Measurements from ENCODE around the gene GAS2L2. TPM values are rescaled to one million over a fixed set of nuclear protein-coding genes. Genes with fewer than 3 reads are reported as not detected.

Gene GAS2L2
- total RNA-seq, 4 donors from 2014 or later: not detected

- TF ChIP-seq CTCF (IDR thresholded peaks at IDR 0.05) (no peak), POLR2A (IDR thresholded peaks at IDR 0.05) (no peak)
- H3K27me3 ChIP-seq: peaks cover 0 to 10% of the 10 kb centered on the region in 2 donors
- H3K27ac ChIP-seq: no peak overlapping the region
- H3K36me3 ChIP-seq: no peaks in the 10 kb centered on the region
- DNase-seq: no peak
- H3K4me1 ChIP-seq: peaks cover 0 to 12% (median 0%) of the 10 kb centered on the region in 4 donors
- H3K9me3 ChIP-seq: no peaks in the 10 kb centered on the region
- H3K4me3 ChIP-seq: no peak overlapping the region
Observed at GRCh38 chr17:35742496-35742895, 10.5 kb downstream of the GAS2L2 start.

- peaks cover 0 to 9% (median 0%) of the 10 kb centered on the region in 4 donors for H3K4me1 ChIP-seq
- H3K27ac ChIP-seq: no peak overlapping the region
- peak overlapping the region in 3 of 4 donors; percentile 9 to 25 (median 24) for H3K4me3 ChIP-seq
- no peaks in the 10 kb centered on the region for H3K36me3 ChIP-seq
- H3K9me3 ChIP-seq: no peaks in the 10 kb centered on the region
- peaks cover 0 to 10% of the 10 kb centered on the region in 2 donors for H3K27me3 ChIP-seq
- no peak for DNase-seq
- TF ChIP-seq CTCF (IDR thresholded peaks at IDR 0.05) (no peak), POLR2A (IDR thresholded peaks at IDR 0.05) (no peak)
Observed at GRCh38 chr17:35740997-35741931, 11.8 kb downstream of the GAS2L2 start.

DNA sequence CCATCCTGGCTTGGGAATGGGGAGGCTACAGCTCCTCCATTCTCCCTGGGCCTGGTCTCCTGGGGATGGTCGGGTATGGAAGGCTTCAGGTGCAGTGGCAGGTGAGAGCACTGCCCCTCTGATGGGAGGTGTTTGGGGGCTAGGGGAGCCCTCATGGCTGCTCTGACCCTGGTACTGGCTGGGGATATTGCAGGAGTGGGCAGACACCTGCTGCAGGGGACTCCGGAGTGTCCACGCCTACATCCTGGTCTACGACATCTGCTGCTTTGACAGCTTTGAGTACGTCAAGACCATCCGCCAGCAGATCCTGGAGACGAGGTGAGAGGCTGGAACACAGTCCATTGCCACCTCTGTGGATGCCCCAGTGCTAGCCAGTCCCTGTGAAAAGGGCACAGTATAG is 12.8 kb downstream of the GAS2L2 start:
- Histone ChIP-seq H3K4me1 (peaks cover 0 to 9% (median 0%) of the 10 kb centered on the region in 4 donors), H3K4me3 (no peak overlapping the region), H3K27me3 (peaks cover 0 to 10% of the 10 kb centered on the region in 2 donors), H3K9me3 (no peaks in the 10 kb centered on the region), H3K27ac (no peak overlapping the region), H3K36me3 (no peaks in the 10 kb centered on the region)
- no peak for DNase-seq
- TF ChIP-seq CTCF (IDR thresholded peaks at IDR 0.05): no peak
- no peak for TF ChIP-seq POLR2A (IDR thresholded peaks at IDR 0.05)

GRCh38 chr17:35738519-35739133 is 14.4 kb downstream of the GAS2L2 start:
- no peaks in the 10 kb centered on the region for H3K36me3 ChIP-seq
- H3K4me3 ChIP-seq: no peak overlapping the region
- no peak overlapping the region for H3K27ac ChIP-seq
- H3K4me1 ChIP-seq: peaks cover 0 to 9% (median 0%) of the 10 kb centered on the region in 4 donors
- H3K9me3 ChIP-seq: no peaks in the 10 kb centered on the region
- no peak for TF ChIP-seq POLR2A (IDR thresholded peaks at IDR 0.05)
- no peak for TF ChIP-seq CTCF (IDR thresholded peaks at IDR 0.05)
- peaks cover 0 to 10% of the 10 kb centered on the region in 2 donors for H3K27me3 ChIP-seq
- DNase-seq: no peak

DNA sequence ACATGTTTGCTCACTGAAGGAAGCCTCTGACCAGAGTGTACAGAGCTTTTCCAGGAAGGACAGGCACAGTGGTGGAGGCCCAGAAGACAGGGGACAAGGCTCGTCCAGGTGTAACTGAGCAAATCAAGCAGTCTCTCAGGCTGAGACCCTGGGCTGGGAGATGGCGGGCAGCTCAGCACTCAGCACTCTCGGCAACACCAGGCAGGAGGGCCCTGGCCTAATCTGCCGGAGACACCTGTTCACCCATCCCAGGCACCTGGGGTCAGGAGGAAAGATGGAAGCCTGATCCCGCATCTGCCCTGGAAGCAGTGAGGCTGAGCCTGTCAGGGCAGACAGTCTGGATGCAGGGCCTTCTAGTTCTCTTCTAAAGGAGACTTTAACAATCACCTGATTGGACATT is 16.8 kb downstream of the GAS2L2 start:
- no peak for DNase-seq
- Histone ChIP-seq H3K27ac (no peak overlapping the region), H3K27me3 (peaks cover 0 to 5% of the 10 kb centered on the region in 2 donors), H3K9me3 (no peaks in the 10 kb centered on the region), H3K4me3 (no peak overlapping the region), H3K4me1 (peaks cover 0 to 12% (median under 1%) of the 10 kb centered on the region in 4 donors), H3K36me3 (no peaks in the 10 kb centered on the region)
- TF ChIP-seq CTCF (IDR thresholded peaks at IDR 0.05): no peak
- no peak for TF ChIP-seq POLR2A (IDR thresholded peaks at IDR 0.05)
